Adrenal gland (tissue), 5 donors: ENCODE data around the gene SHB.

ENCODE experiments used
- POLR2A ChIP-seq, 2 donors: fragments of 450-650 bp; IDR thresholded peaks; one replicate each; pipeline ENCODE4 v1.6.1; 2017; ENCODE audit warnings: antibody characterized with exemption in 2 of 2, mild to moderate bottlenecking in 2 of 2, moderate library complexity in 1 of 2
- TF ChIP-seq, protein P1 (sequence below), 6 experiments: fragments of 450-650 bp in 4 of 6; fragments of 200-600 bp in 2 of 6; sonication (generic) in 1 of 6; IDR thresholded peaks; 1 replicate in 5 of 6; 2 replicates in 1 of 6; pipeline versions ENCODE4 v1.5.1 to v1.8.0; 2016 to 2021; ENCODE audit warnings: antibody characterized with exemption in 6 of 6, mild to moderate bottlenecking in 2 of 6, moderate library complexity in 1 of 6
- donor health status: DM: no; HTN: no; CAD: no.

GRCh38 chr9:37928552-37929430, 140.2 kb downstream of the SHB start:
- TF ChIP-seq, protein P1, sequence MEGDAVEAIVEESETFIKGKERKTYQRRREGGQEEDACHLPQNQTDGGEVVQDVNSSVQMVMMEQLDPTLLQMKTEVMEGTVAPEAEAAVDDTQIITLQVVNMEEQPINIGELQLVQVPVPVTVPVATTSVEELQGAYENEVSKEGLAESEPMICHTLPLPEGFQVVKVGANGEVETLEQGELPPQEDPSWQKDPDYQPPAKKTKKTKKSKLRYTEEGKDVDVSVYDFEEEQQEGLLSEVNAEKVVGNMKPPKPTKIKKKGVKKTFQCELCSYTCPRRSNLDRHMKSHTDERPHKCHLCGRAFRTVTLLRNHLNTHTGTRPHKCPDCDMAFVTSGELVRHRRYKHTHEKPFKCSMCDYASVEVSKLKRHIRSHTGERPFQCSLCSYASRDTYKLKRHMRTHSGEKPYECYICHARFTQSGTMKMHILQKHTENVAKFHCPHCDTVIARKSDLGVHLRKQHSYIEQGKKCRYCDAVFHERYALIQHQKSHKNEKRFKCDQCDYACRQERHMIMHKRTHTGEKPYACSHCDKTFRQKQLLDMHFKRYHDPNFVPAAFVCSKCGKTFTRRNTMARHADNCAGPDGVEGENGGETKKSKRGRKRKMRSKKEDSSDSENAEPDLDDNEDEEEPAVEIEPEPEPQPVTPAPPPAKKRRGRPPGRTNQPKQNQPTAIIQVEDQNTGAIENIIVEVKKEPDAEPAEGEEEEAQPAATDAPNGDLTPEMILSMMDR (IDR thresholded peaks at IDR 0.05) = no peak
- TF ChIP-seq POLR2A (IDR thresholded peaks at IDR 0.05) = no peak
